RWPE1 (cell line): ENCODE results near the gene ADAMTS20.
"Not testable (repeated sequence)": the region's sequence is repeated elsewhere in the genome, so short reads cannot be mapped to it uniquely, and the experiment has no call there.

Source experiments
- CTCF ChIA-PET: fragments of 350-600 bp; sonication (Branson Sonifier 250); formaldehyde crosslinking; extraction: SDS; loops from one replicate; lab custom pipeline; 2021; lab: Yijun Ruan, JAX
- POLR2A ChIA-PET: fragments of 400-600 bp; formaldehyde crosslinking; extraction: SDS; loops from one replicate; lab custom pipeline; 2020; ENCODE audit warnings: antibody characterized with exemption; ENCODE audit not compliant: low non-redundant PET; lab: Yijun Ruan, JAX
- DNase-seq: peaks from one replicate; pipeline ENCODE4 v3.0.0; 2012; ENCODE audit warnings: low spot score
- H3K27ac ChIP-seq: fragments of 450-650 bp; 2 replicates; pipeline ENCODE4 v1.5.1; 2017
- CTCF ChIP-seq: fragments of 450-650 bp; conservative IDR thresholded peaks from 2 replicates; pipeline ENCODE4 v1.5.1; 2017; ENCODE audit warnings: low read depth, mild to moderate bottlenecking

ADAMTS20 gene

GRCh38 chr12:43361031-43361710 lies 190.8 kb downstream of the ADAMTS20 start:
- TF ChIP-seq CTCF = no peak
- no peak overlapping the region for H3K27ac ChIP-seq
- ChIA-PET CTCF (no interaction called here), POLR2A (no interaction called here)
- DNase-seq = no peak

- H3K27ac ChIP-seq, POLR2A ChIA-PET, CTCF ChIA-PET, DNase-seq: not testable (repeated sequence)
Observed at GRCh38 chr12:43360001-43360400, 192.0 kb downstream of the ADAMTS20 start.

GRCh38 chr12:43357141-43357540 lies 194.9 kb downstream of the ADAMTS20 start:
- H3K27ac ChIP-seq = no peak overlapping the region
- POLR2A ChIA-PET = no interaction called here
- CTCF ChIA-PET = no interaction called here
- no peak for TF ChIP-seq CTCF
- DNase-seq = no peak

GRCh38 chr12:43352001-43352400 lies 200.0 kb downstream of the ADAMTS20 start:
- no peak for DNase-seq
- no peak for TF ChIP-seq CTCF
- H3K27ac ChIP-seq = no peak overlapping the region
- POLR2A ChIA-PET = no interaction called here
- CTCF ChIA-PET = no interaction called here

- POLR2A ChIA-PET = no interaction called here
- no peak overlapping the region for H3K27ac ChIP-seq
- TF ChIP-seq CTCF = peak; percentile 47
- CTCF ChIA-PET = interaction anchor here (0.6 to 1.0 kb wide), 4 partner anchors 9 to 818 kb away, joined by 3 to 5 read pairs (median 3); no protein-coding TSS in a partner anchor
- no peak for DNase-seq
Observed at GRCh38 chr12:43349863-43350262, 202.1 kb downstream of the ADAMTS20 start.

GRCh38 chr12:43348221-43348620 lies 203.8 kb downstream of the ADAMTS20 start:
- H3K27ac ChIP-seq = no peak overlapping the region
- ChIA-PET POLR2A (no interaction called here), CTCF (no interaction called here)
- TF ChIP-seq CTCF = no peak
- DNase-seq = no peak

- no peak overlapping the region for H3K27ac ChIP-seq
- no peak for TF ChIP-seq CTCF
- no peak for DNase-seq
- CTCF ChIA-PET = no interaction called here
- POLR2A ChIA-PET = no interaction called here
Observed at GRCh38 chr12:43347026-43347425, 205.0 kb downstream of the ADAMTS20 start.
